Gastrocnemius medialis (tissue), 4 donors: ENCODE data around the gene GRID1. TPM values are rescaled to one million over a fixed set of nuclear protein-coding genes. Genes with fewer than 3 reads are reported as not detected.
A peak's percentile ranks its signal among the peaks of the same experiment; 100 is the strongest.

Source experiments
- ATAC-seq, 2 donors: fragments of 150-250 bp; one replicate each; pipeline ENCODE4 v1.9.1; 2016
- DNase-seq, 2 donors: peaks; one replicate each; pipeline ENCODE4 v3.0.0-alpha.2; 2019
- H3K27ac ChIP-seq, 4 donors: fragments of 200-600 bp; sonication (generic); 1 replicate in 1 of 4; 2 replicates in 3 of 4; pipeline ENCODE4 v1.5.1; 2016 to 2018; ENCODE audit warnings: mild to moderate bottlenecking in 2 of 4, moderate library complexity in 1 of 4
- H3K27me3 ChIP-seq, 3 donors: fragments of 200-600 bp; sonication (generic) in 2 of 3; 1 replicate in 1 of 3; 2 replicates in 2 of 3; pipeline versions ENCODE4 v1.5.1 to v1.6.0; 2016 to 2019; ENCODE audit warnings: mild to moderate bottlenecking in 1 of 3, moderate library complexity in 1 of 3
- H3K36me3 ChIP-seq, 2 donors: fragments of 200-600 bp; sonication (generic) in 1 of 2; one replicate each; pipeline ENCODE4 v1.5.1; 2017 to 2018
- H3K4me1 ChIP-seq, 2 donors: fragments of 200-600 bp; sonication (generic) in 1 of 2; one replicate each; pipeline ENCODE4 v1.5.1; 2016 to 2017; ENCODE audit warnings: mild to moderate bottlenecking in 2 of 2
- H3K4me3 ChIP-seq, 4 donors: fragments of 200-600 bp; sonication (generic) in 3 of 4; 1 replicate in 1 of 4; 2 replicates in 3 of 4; pipeline ENCODE4 v1.5.1; 2016 to 2019; ENCODE audit warnings: mild to moderate bottlenecking in 2 of 4
- H3K9me3 ChIP-seq, 3 donors: fragments of 200-600 bp; sonication (generic) in 2 of 3; 1 replicate in 1 of 3; 2 replicates in 2 of 3; pipeline ENCODE4 v1.5.1; 2016 to 2019
- CTCF ChIP-seq, 5 experiments: fragments of 450-650 bp in 3 of 5; fragments of 200-600 bp in 2 of 5; sonication (generic) in 2 of 5; IDR thresholded peaks in 4 of 5; conservative IDR thresholded peaks in 1 of 5; 1 replicate in 4 of 5; 2 replicates in 1 of 5; pipeline ENCODE4 v1.5.1; 2016 to 2019; ENCODE audit warnings: antibody characterized with exemption in 5 of 5, mild to moderate bottlenecking in 3 of 5, moderate library complexity in 3 of 5
- POLR2A ChIP-seq, 2 donors: fragments of 450-650 bp; IDR thresholded peaks; one replicate each; pipeline ENCODE4 v1.6.1; 2017; ENCODE audit warnings: antibody characterized with exemption in 2 of 2, mild to moderate bottlenecking in 2 of 2, moderate library complexity in 2 of 2
- in situ Hi-C, 4 donors: fragments of 200-750 bp; cut with MboI; loops; one replicate each; pipeline versions ENCODE4 v1.15.0 to v1.8.0; 2017; ENCODE audit warnings: low sequenced_read_pairs in 4 of 4
- intact Hi-C: fragments of 100-400 bp; cut with DNase I; formaldehyde crosslinking; loops from one replicate; pipeline ENCODE4 v1.15.1; 2023; ENCODE audit warnings: low total_unique reads
- total RNA-seq, 4 donors: library from RNA; depleted of rRNA; stranded (reverse); fragments of >200 nt; gene quantifications; one replicate each; pipeline versions ENCODE4 v1.1.0 to v1.2.3, GENCODE V29; 2016

The GRID1 gene
- total RNA-seq, 4 donors from 2014 or later = 0.17 to 1.4 (median 0.79) TPM

- peaks cover 0 to 6% of the 10 kb centered on the region in 2 donors for H3K4me1 ChIP-seq
- no peak overlapping the region for H3K4me3 ChIP-seq
- no peak for ATAC-seq
- in situ Hi-C loops = loop anchor here in 2 of 4 donors (10.0 to 25.0 kb wide), 3 partner anchors 400 to 1850 kb away; no protein-coding TSS in a partner anchor
- H3K27ac ChIP-seq = no peak overlapping the region
- no peaks in the 10 kb centered on the region for H3K36me3 ChIP-seq
- H3K27me3 ChIP-seq = peaks cover 27 to 33% (median 30%) of the 10 kb centered on the region in 3 donors
- no peak for DNase-seq
- no peaks in the 10 kb centered on the region for H3K9me3 ChIP-seq
- TF ChIP-seq CTCF (IDR thresholded peaks at IDR 0.05 in 4 of 5, conservative IDR thresholded peaks at IDR 0.05 in 1 of 5) (no peak), POLR2A (IDR thresholded peaks at IDR 0.05) (no peak)
- intact Hi-C loops = no loop called here
Observed at GRCh38 chr10:86387178-86387794, 20.7 kb upstream of the GRID1 start.

GRCh38 chr10:86385806-86386205 lies 19.2 kb upstream of the GRID1 start:
- H3K27ac ChIP-seq = no peak overlapping the region
- DNase-seq (no peak), ATAC-seq (no peak)
- no peaks in the 10 kb centered on the region for H3K36me3 ChIP-seq
- H3K27me3 ChIP-seq = peaks cover 25 to 33% (median 27%) of the 10 kb centered on the region in 3 donors
- no peak for TF ChIP-seq POLR2A (IDR thresholded peaks at IDR 0.05)
- TF ChIP-seq CTCF (IDR thresholded peaks at IDR 0.05 in 4 of 5, conservative IDR thresholded peaks at IDR 0.05 in 1 of 5) = no peak
- intact Hi-C loops (no loop called here), in situ Hi-C loops (loop anchor here in 2 of 4 donors (10.0 to 25.0 kb wide), 3 partner anchors 399 to 1849 kb away; no protein-coding TSS in a partner anchor)
- peaks cover 0 to 6% of the 10 kb centered on the region in 2 donors for H3K4me1 ChIP-seq
- no peak overlapping the region for H3K4me3 ChIP-seq
- no peaks in the 10 kb centered on the region for H3K9me3 ChIP-seq

- H3K4me3 ChIP-seq = no peak overlapping the region
- H3K27me3 ChIP-seq = peaks cover 9 to 21% (median 12%) of the 10 kb centered on the region in 3 donors
- H3K4me1 ChIP-seq = peaks cover 2 to 4% of the 10 kb centered on the region in 2 donors
- no peak for DNase-seq
- no peak for ATAC-seq
- H3K36me3 ChIP-seq = no peaks in the 10 kb centered on the region
- in situ Hi-C loops (loop anchor here in 3 of 4 donors (10.0 to 25.0 kb wide), 3 partner anchors 390 to 1840 kb away; no protein-coding TSS in a partner anchor), intact Hi-C loops (loop anchor here (2.0 to 10.0 kb wide), 3 partner anchors 383 to 2003 kb away; no protein-coding TSS in a partner anchor)
- no peaks in the 10 kb centered on the region for H3K9me3 ChIP-seq
- H3K27ac ChIP-seq = no peak overlapping the region
- no peak for TF ChIP-seq POLR2A (IDR thresholded peaks at IDR 0.05)
- TF ChIP-seq CTCF (IDR thresholded peaks at IDR 0.05 in 4 of 5, conservative IDR thresholded peaks at IDR 0.05 in 1 of 5) = no peak
Observed at GRCh38 chr10:86377797-86378146, 11.2 kb upstream of the GRID1 start.

GRCh38 chr10:86376852-86377796 lies 10.5 kb upstream of the GRID1 start:
- no peak for TF ChIP-seq POLR2A (IDR thresholded peaks at IDR 0.05)
- TF ChIP-seq CTCF (IDR thresholded peaks at IDR 0.05 in 4 of 5, conservative IDR thresholded peaks at IDR 0.05 in 1 of 5) = peak; percentile 92 to 100 (median 98)
- H3K4me1 ChIP-seq = peaks cover 2 to 4% of the 10 kb centered on the region in 2 donors
- DNase-seq = peak; percentile 33 to 56
- ATAC-seq = peak; percentile 80 to 91
- in situ Hi-C loops = loop anchor here in 3 of 4 donors (10.0 to 25.0 kb wide), 3 partner anchors 390 to 1840 kb away; no protein-coding TSS in a partner anchor
- H3K4me3 ChIP-seq = peak overlapping the region; percentile 17 to 55 (median 40)
- H3K36me3 ChIP-seq = no peaks in the 10 kb centered on the region
- H3K27me3 ChIP-seq = peaks cover 8 to 18% (median 9%) of the 10 kb centered on the region in 3 donors
- H3K27ac ChIP-seq = no peak overlapping the region
- no peaks in the 10 kb centered on the region for H3K9me3 ChIP-seq
- intact Hi-C loops = loop anchor here (2.0 to 10.0 kb wide), 3 partner anchors 382 to 2002 kb away; no protein-coding TSS in a partner anchor
